Type B pancreatic cell (in vitro differentiated cells): ENCODE measurements around the gene RHO. TPM values are rescaled to one million over a fixed set of nuclear protein-coding genes. Genes with fewer than 3 reads are reported as not detected.
A peak's percentile ranks its signal among the peaks of the same experiment; 100 is the strongest.

ENCODE experiments used
- DNase-seq: peaks from one replicate; pipeline ENCODE4 v3.0.0; 2021; ENCODE audit warnings: mixed read lengths; ENCODE audit not compliant: unreplicated experiment; ENCODE audit errors: extremely low spot score
- H3K27ac Mint-ChIP-seq: 2 replicates; pipeline ENCODE4 v1.8.0; 2021; ENCODE audit warnings: mild to moderate bottlenecking, mixed read lengths
- H3K27me3 Mint-ChIP-seq: 2 replicates; pipeline ENCODE4 v1.8.0; 2021; ENCODE audit warnings: mixed read lengths
- H3K36me3 Mint-ChIP-seq: 2 replicates; pipeline ENCODE4 v1.8.0; 2021; ENCODE audit warnings: mixed read lengths
- H3K4me1 Mint-ChIP-seq: one replicate; pipeline ENCODE4 v1.8.0; 2021; ENCODE audit warnings: mixed read lengths; ENCODE audit not compliant: unreplicated experiment
- H3K4me3 Mint-ChIP-seq: 2 replicates; pipeline ENCODE4 v1.8.0; 2021; ENCODE audit warnings: mild to moderate bottlenecking, mixed read lengths
- H3K9me3 Mint-ChIP-seq: 2 replicates; pipeline ENCODE4 v1.8.0; 2021; ENCODE audit warnings: mixed read lengths
- total RNA-seq: library from RNA; stranded (reverse); gene quantifications from 2 replicates; pipeline ENCODE4 v1.2.1, GENCODE V29; 2021; ENCODE audit warnings: low replicate concordance
- TF ChIP-seq, protein P1 (sequence below): fragments of 200-600 bp; sonication (generic); conservative IDR thresholded peaks from 2 replicates; pipeline ENCODE4 v1.5.0; 2021; ENCODE audit warnings: antibody characterized with exemption, mild to moderate bottlenecking

RHO gene
- total RNA-seq, 1 donor from 2014 or later: not detected

DNA sequence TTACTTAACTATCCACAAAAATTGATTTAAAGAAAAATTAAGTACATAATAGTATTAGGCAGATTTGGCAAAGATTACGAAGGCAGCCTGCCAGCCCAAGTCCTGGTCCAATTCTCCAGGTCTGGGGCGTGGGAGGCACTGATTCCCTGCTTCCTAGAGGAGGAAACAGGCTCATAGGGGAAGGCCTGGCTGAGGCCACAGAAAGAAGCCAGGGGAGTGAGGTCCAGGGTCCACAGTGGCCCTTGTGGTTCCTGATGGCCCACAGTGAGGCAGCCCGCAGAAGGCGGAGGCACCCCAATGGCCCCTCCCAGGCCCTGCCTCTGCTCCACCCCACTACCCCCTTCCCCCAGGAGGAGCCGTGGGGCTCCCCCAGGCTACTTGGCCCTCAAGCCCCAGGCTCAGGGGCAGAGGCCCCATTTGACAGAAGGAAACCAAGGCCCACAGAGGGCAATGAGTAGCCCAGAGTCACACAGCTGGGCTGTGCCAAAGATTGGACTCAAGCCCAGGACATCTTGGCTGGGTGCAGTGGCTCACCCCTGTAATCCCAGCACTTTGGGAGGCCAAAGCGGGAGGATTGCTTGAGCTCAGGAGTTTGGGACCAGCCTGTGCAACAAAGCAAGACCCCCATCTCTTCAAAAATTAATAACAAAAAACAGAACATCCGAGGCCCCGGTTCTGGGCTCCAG is 35.6 kb downstream of the RHO start:
- Mint-ChIP-seq H3K27me3 (no peaks in the 10 kb centered on the region), H3K4me3 (no peak overlapping the region), H3K36me3 (peaks cover 5% of the 10 kb centered on the region), H3K9me3 (no peaks in the 10 kb centered on the region), H3K27ac (no peak overlapping the region), H3K4me1 (peaks cover 6% of the 10 kb centered on the region)
- DNase-seq: no peak
- TF ChIP-seq, protein P1, sequence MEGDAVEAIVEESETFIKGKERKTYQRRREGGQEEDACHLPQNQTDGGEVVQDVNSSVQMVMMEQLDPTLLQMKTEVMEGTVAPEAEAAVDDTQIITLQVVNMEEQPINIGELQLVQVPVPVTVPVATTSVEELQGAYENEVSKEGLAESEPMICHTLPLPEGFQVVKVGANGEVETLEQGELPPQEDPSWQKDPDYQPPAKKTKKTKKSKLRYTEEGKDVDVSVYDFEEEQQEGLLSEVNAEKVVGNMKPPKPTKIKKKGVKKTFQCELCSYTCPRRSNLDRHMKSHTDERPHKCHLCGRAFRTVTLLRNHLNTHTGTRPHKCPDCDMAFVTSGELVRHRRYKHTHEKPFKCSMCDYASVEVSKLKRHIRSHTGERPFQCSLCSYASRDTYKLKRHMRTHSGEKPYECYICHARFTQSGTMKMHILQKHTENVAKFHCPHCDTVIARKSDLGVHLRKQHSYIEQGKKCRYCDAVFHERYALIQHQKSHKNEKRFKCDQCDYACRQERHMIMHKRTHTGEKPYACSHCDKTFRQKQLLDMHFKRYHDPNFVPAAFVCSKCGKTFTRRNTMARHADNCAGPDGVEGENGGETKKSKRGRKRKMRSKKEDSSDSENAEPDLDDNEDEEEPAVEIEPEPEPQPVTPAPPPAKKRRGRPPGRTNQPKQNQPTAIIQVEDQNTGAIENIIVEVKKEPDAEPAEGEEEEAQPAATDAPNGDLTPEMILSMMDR: no peak

DNA sequence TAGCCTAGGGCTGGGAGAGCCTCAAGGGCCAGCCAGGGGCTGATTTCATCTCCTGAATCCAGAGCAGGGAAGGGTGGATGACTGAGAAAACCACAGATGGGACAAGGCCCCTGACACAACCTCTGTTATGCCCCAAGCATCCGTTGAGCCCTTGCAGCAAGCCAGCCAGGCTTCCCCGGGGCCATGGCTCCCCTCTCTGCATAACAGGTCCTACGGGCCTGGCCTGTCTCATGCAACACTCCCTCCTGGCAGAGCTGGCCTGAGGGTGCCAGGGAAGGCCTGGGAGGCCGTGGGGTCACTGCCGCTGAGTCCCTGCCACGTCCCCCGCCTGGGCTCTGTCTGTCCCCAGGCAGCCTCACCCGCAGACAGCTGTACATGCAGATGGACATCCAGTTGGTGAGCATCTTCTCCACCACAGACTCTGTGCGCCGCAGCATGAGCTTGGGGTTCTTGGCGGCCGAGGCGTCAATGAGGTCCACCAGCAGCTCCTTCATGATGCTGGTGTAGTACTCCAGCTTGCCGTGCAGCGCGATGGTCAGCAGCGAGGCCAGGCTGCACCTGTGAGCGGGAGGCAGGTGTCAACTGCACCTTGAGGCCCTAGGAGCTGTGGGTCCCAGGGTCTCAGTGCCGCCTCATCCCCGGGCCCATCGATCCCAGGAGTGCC is 36.7 kb downstream of the RHO start:
- no peak for DNase-seq
- no peaks in the 10 kb centered on the region for H3K27me3 Mint-ChIP-seq
- H3K4me3 Mint-ChIP-seq: no peak overlapping the region
- H3K27ac Mint-ChIP-seq: no peak overlapping the region
- no peaks in the 10 kb centered on the region for H3K9me3 Mint-ChIP-seq
- peaks cover 6% of the 10 kb centered on the region for H3K4me1 Mint-ChIP-seq
- TF ChIP-seq, protein P1: no peak
- H3K36me3 Mint-ChIP-seq: peaks cover 5% of the 10 kb centered on the region

DNA sequence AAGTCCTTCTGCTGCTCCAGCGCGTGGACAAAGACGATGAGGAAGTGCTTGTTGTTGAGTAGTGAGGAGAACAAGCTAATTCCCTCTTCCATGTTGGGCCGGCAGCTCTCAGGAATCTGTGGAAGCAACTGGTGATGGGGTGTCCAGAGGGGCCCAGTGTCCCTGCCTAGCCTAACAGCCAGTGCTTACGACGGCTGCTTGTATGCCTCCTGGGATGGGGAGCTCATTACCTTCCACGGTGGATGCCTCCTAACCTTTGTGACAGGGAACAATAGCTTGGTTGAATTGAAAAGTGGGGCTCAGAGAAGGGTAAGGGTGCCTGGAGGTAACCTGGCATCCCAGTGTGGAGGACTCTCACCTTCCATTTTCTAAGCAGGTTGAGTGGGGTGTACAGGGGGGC is 37.5 kb downstream of the RHO start:
- Mint-ChIP-seq H3K9me3 (no peaks in the 10 kb centered on the region), H3K27me3 (no peaks in the 10 kb centered on the region)

DNA sequence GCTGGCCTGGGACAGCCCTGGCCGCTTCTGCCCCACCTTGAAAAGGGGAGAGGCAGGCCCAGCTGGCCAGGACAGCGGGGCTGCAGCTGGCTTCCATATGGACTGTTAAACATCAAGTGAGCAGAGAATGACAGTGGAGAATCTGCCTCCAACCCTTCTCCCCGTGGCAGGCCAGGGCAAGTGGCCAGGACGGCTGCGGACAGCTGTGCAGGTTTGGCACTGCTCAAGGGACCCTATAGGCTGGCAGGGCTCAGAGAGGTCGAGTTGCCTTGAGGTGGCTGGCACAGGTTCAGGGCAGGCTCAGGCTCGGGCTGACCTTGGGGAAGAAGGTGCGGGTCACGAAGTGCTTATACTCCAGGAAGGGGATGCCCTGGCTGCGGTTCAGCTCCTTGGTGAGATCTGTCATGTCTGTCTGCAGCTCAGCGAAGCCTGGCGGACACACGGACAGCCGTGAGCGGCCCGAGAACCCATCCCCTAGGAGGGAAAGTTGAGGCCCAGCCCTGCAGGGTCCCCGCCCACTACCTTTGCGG is 38.8 kb downstream of the RHO start:
- Mint-ChIP-seq H3K4me1 (no peaks in the 10 kb centered on the region), H3K36me3 (no peaks in the 10 kb centered on the region), H3K27me3 (no peaks in the 10 kb centered on the region), H3K9me3 (no peaks in the 10 kb centered on the region), H3K4me3 (no peak overlapping the region), H3K27ac (no peak overlapping the region)
- TF ChIP-seq, protein P1: no peak
- DNase-seq: no peak

More for the DNA sequence above, 37.5 kb downstream of the RHO start:
- Mint-ChIP-seq H3K36me3 (no peaks in the 10 kb centered on the region), H3K4me3 (no peak overlapping the region), H3K27ac (no peak overlapping the region), H3K4me1 (peaks cover under 1% of the 10 kb centered on the region)
- DNase-seq: no peak
- TF ChIP-seq, protein P1: no peak

DNA sequence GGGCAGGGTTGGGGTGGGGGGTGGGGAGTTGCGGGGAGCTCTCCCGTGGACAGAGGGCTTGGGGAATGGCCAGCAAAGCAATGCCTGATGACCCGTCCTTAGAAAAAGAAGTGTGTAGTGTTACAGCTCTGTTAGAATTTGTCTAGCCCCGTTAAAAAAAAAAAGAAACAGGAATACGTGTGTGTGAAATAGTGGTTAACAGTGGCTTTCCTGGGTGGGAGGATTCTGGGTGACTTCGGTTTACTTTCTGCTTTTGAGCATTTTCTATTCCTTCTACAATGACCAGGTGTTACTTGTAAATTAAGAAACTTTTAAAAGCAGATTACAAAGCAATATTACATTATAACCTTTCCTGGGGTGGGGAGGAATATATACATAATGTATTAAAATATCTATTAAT is 39.5 kb downstream of the RHO start:
- H3K36me3 Mint-ChIP-seq: no peaks in the 10 kb centered on the region
- H3K4me3 Mint-ChIP-seq: no peak overlapping the region
- H3K4me1 Mint-ChIP-seq: no peaks in the 10 kb centered on the region
- no peaks in the 10 kb centered on the region for H3K9me3 Mint-ChIP-seq
- peak overlapping the region; percentile 26 for H3K27ac Mint-ChIP-seq
- no peaks in the 10 kb centered on the region for H3K27me3 Mint-ChIP-seq
- TF ChIP-seq, protein P1: no peak
- DNase-seq: no peak
